Breast epithelium (tissue), 3 donors: ENCODE measurements around the gene RFXANK.

Experiments used
- CTCF ChIP-seq, 3 donors: fragments of 450-650 bp; IDR thresholded peaks; one replicate each; pipeline ENCODE4 v1.5.1; 2016 to 2017; ENCODE audit warnings: antibody characterized with exemption in 3 of 3, mild to moderate bottlenecking in 3 of 3, moderate library complexity in 3 of 3
- POLR2A ChIP-seq: fragments of 450-650 bp; IDR thresholded peaks from one replicate; pipeline ENCODE4 v1.6.1; 2016; ENCODE audit warnings: antibody characterized with exemption, mild to moderate bottlenecking, moderate library complexity
- POLR2AphosphoS5 ChIP-seq, 3 donors: sonication (generic); formaldehyde crosslinking; IDR thresholded peaks; one replicate each; pipeline ENCODE4 v1.6.1; 2017; ENCODE audit warnings: antibody characterized with exemption in 3 of 3

DNA sequence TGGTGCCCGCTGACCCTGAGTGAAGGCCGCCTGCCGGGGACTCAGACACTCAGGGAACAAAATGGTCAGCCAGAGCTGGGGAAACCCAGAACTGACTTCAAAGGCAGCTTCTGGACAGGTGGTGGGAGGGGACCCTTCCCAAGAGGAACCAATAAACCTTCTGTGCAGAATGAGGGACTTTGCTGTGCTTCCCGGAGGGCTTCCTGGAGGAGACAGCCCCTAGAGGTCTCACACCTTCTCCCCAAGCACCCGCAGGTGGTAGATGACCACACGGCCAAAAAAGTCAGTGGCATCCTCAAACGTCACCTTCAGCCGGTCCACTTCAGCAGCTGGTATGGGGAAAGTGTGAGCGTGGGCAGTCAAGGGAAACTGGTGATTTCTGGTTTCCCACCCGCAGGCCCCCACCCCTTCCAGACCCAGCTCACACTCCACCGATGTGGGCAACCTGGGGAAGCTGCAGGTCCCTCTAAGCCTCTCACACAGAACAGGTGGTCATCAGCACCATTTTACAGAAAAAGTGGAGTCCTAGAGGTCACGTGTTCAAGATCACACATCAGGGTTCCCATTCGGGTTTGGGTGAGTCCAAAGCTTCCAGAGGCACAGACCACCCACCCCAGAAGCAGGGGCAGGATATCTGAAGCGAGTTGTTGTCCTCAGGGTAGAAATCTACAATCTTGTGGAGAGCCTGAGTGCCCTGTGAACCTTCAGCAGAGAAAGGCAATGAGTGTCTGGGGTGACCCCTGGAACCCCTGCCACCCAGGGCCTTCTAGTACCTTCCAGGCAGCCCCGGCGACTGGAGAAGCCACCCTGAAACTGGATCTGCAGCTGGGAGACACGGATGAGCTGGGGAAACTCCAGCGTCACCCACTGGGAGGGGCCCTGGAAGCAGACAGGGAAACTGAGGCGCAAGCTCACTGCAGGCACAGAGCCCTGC is 9.9 kb downstream of the RFXANK start:
- TF ChIP-seq CTCF (IDR thresholded peaks at IDR 0.05) (no peak), POLR2AphosphoS5 (IDR thresholded peaks at IDR 0.05) (no peak), POLR2A (no peak)
